Inflammatory macrophage (primary cell): ENCODE measurements around the gene IL5.

Experiments used
- DNase-seq, 2 donors: peaks; one replicate each; pipeline ENCODE4 v3.0.0-alpha.2; 2020 to 2022

The IL5 gene

DNA sequence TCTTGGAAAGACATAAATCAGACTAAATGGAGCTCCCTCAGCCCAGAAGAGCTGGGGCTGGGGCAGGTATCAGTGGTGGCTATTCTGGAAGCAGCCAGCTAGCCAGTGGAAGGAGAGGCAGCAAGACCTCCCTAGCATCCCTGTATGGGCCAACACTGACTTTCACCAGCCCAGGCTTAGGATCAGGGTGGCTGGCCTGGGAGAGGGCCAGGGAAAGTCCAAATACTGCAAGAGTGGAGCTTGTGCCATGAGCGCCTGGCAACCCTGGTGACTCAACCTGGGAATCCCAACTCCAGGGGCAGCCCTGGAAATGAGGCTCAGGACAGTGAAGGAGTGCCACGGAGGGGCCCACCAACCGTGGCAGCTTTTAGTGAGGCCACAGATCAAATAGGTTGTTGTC lies 45.2 kb downstream of the IL5 start:
- DNase-seq = no peak

DNA sequence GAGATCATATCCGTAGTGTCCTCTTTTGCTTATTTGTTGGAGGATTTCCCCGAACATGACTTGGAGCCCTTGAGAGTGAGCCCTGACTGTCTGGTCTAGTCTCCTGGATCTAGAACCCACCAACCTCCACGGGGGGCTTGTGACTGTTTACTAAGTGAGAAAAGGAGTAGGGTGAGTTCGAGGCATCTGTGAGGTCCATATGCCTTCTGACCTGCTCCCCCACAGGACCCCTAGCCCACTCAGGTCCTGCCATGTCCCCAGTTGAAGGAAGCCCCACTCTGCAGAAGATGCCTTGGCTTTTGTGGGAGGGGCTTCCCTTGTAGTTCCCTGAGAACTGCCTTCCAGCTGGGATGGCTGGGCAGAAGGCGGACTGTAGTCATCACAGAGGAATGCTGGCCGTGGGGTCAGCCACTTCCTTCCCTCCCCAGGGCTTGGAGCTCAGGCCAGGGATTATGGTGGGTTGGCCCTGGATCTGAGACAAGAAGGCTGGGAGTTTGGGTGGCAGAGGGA lies 45.8 kb downstream of the IL5 start:
- no peak for DNase-seq

GRCh38 chr5:132496631-132497487 lies 46.5 kb downstream of the IL5 start:
- peak; percentile 84 to 88 for DNase-seq

DNA sequence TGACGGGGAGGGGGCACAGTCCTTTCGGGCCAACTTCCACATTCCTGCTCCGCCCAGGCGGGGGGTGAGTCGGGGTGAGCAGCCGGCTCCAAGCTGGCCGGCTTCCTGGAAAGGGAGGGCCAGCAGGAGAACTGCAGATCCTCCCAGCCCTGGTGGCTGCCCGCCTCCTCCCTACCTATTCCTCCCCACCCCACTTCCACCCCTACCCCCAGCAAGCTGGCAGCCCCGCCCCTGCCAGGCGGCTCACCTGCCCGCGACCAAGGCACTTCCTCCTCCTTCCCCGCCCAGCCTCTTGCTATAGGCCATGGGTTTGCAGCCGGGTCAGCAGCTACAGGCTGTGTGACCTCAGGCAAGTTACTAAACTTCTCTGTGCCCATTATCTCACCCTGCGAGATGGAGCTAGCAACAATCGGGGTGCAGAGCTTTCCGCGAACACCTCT lies 47.1 kb downstream of the IL5 start:
- DNase-seq = peak; percentile 83 to 89

DNA sequence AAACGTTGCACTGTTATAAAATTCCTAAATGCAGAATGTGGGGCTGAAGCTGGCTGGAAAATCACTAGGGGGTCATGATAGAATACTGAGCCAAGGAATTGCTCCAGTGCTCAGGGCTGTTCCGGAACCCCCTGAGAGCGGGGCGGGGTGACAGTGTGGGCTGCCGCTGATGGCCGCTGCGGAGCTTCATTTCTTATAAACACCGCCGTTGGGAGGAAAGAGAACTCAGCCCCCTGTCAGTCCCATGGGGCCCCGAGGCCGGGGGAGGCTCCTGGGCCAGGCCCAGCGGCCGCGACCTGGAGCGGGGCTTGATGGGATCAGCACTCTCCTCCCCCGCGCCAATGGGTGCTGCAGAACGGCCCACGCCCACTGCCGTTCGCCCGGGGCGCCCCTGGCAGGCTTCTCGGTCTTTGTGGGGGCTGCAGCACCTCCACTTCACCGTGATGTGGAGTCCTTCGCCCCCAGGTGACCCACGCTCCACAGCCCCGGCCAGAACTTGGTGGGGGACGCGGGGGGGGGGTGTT lies 47.6 kb downstream of the IL5 start:
- peak; percentile 88 to 96 for DNase-seq

DNA sequence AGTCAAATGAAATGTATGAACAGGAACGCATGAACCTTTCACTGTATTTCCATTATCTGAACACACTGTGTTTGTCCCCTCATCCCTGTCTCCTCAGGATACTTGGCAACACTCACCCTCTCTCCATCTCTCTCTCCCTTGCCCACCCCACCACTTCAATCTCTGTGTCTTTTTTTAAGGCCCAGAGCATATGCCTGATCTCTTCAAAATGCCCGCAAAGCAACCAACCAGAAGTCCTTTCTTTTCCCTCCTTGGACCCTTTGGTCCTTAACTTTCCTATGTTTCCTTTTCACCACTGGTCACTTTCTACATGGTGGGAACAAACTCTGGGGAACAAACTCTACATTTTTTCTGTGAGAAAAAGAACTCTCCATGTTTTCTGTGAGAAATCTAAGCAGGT lies 49.5 kb downstream of the IL5 start:
- no peak for DNase-seq

- no peak for DNase-seq
These were observed 50.1 kb downstream of the IL5 start for GRCh38 chr5:132493241-132493640.

DNA sequence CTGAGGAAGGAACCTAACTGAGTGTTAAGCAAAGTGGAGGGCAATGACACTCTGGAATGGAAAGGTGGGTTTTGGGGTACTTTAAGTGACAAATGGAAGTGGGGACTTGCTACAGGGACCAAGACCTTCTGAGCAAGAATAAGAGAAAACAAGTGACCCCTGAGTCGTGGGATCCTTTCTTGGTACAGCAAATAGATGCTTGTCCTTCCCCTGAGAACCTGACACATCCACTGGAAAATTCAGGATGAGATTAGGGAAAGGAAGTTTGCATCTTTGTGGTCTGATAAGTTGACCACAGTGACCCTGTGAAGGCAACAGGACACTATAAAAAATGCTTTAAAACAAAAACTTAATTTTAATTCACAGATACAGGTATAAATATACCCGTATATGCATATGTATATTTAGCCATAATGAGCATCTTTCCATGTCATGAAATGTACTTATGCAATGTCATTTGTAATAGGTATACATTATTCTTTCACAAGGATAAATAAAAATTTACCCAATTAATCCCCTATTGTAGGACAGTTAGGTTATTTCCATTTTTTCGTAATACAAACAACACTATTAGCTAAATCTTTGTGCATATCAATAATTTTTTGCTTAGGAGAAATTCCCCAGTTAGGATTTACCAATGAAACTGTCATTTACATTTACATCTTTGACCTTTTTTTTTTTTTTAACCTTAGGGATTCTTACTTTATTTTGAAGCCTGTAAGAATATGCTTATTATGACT lies 50.8 kb downstream of the IL5 start:
- DNase-seq = no peak
